ENCODE measurements around the gene C10orf67.

DNA sequence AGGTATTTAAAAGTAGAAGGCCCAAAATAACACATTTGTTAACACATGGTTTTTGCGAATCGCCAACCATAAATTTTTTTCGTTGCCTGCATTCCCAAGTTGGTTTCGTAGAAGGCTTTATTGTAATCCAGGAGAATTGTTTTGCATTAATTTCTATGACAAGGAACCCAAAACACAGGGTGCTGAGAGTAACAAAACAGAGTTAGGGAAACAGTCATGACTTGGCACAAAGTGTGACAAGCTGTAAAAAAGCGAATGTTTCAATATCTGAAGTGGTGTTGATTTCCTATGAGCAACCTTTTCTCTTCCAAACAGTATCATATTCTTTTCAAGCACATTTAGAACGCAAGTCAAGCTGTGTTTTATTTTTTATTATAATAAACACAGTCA lies 63.6 kb downstream of the C10orf67 start:
- no peak for TF ChIP-seq POLR2A (IDR thresholded peaks at IDR 0.05; ENCODE audit: low read length)
- TF ChIP-seq GATA1 (IDR thresholded peaks at IDR 0.05; ENCODE audit: low read depth, low read length): no peak
